Activated B cell treated with CpG ODN at 0.5 μM for 24 hours (primary cell): ENCODE data around the gene L3MBTL3. TPM values are rescaled to one million over a fixed set of nuclear protein-coding genes. Genes with fewer than 3 reads are reported as not detected.

Experiments used
- ATAC-seq: fragments of 200-7000 bp; cut with Tn5 transposase; one replicate; pipeline ENCODE4 v1.10.0; 2021; ENCODE audit warnings: low read depth, mild to moderate bottlenecking, moderate library complexity
- CTCF ChIA-PET: fragments of 350-600 bp; sonication (Branson Sonifier 250); formaldehyde crosslinking; loops from one replicate; lab custom pipeline; 2021; ENCODE audit warnings: antibody characterized with exemption; lab: Charles Lee
- POLR2A ChIA-PET: fragments of 350-600 bp; sonication (Branson Sonifier 250); formaldehyde crosslinking; loops from one replicate; lab custom pipeline; 2021; ENCODE audit warnings: antibody characterized with exemption; lab: Charles Lee
- DNase-seq: peaks from one replicate; pipeline ENCODE4 v3.0.0; 2022
- H3K27ac Mint-ChIP-seq: one replicate; pipeline ENCODE4 v1.8.0; 2020; ENCODE audit warnings: mixed read lengths
- H3K27me3 Mint-ChIP-seq: one replicate; pipeline ENCODE4 v1.8.0; 2021; ENCODE audit warnings: mixed read lengths
- H3K36me3 Mint-ChIP-seq: one replicate; pipeline ENCODE4 v1.8.0; 2021; ENCODE audit warnings: low read depth, mixed read lengths
- H3K4me1 Mint-ChIP-seq: one replicate; pipeline ENCODE4 v1.8.0; 2021; ENCODE audit warnings: mixed read lengths
- H3K4me3 Mint-ChIP-seq: one replicate; pipeline ENCODE4 v1.8.0; 2020; ENCODE audit warnings: mild to moderate bottlenecking, mixed read lengths
- H3K9me3 Mint-ChIP-seq: one replicate; pipeline ENCODE4 v1.8.0; 2020; ENCODE audit warnings: mixed read lengths
- CTCF ChIP-seq: fragments of 200-600 bp; IDR thresholded peaks from one replicate; pipeline ENCODE4 v1.8.0; 2022; ENCODE audit warnings: antibody characterized with exemption, mild to moderate bottlenecking
- intact Hi-C: fragments of 100-400 bp; cut with micrococcal nuclease; formaldehyde crosslinking; loops from one replicate; pipeline ENCODE4 v1.15.1; 2024
- total RNA-seq: library from RNA; stranded (reverse); gene quantifications from 2 replicates; pipeline ENCODE4 v1.2.3, GENCODE V29; 2022

Gene L3MBTL3
- total RNA-seq, 1 donor from 2014 or later: 30.4 TPM

GRCh38 chr6:130034378-130035146 is 16.2 kb downstream of the L3MBTL3 start:
- Mint-ChIP-seq H3K27ac (peak overlapping the region; percentile 25), H3K9me3 (no peaks in the 10 kb centered on the region), H3K27me3 (no peaks in the 10 kb centered on the region), H3K36me3 (peaks cover 30% of the 10 kb centered on the region), H3K4me3 (no peak overlapping the region), H3K4me1 (peaks cover 58% of the 10 kb centered on the region)
- DNase-seq: no peak
- TF ChIP-seq CTCF: no peak
- intact Hi-C loops: no loop called here
- CTCF ChIA-PET: no interaction called here
- POLR2A ChIA-PET: no interaction called here
- no peak for ATAC-seq

- Mint-ChIP-seq H3K4me3 (no peak overlapping the region), H3K27ac (no peak overlapping the region), H3K27me3 (no peaks in the 10 kb centered on the region), H3K36me3 (peaks cover 30% of the 10 kb centered on the region), H3K4me1 (peaks cover 63% of the 10 kb centered on the region), H3K9me3 (no peaks in the 10 kb centered on the region)
- POLR2A ChIA-PET: no interaction called here
- ATAC-seq (no peak), DNase-seq (no peak)
- intact Hi-C loops: no loop called here
- TF ChIP-seq CTCF: no peak
- CTCF ChIA-PET: no interaction called here
Measured at GRCh38 chr6:130035211-130035610, 16.8 kb downstream of the L3MBTL3 start.

GRCh38 chr6:130037207-130037811 is 18.9 kb downstream of the L3MBTL3 start:
- no peak for TF ChIP-seq CTCF
- Mint-ChIP-seq H3K4me1 (peaks cover 68% of the 10 kb centered on the region), H3K4me3 (no peak overlapping the region), H3K27ac (no peak overlapping the region), H3K27me3 (no peaks in the 10 kb centered on the region), H3K9me3 (no peaks in the 10 kb centered on the region), H3K36me3 (peaks cover 28% of the 10 kb centered on the region)
- ATAC-seq (peak; percentile 49), DNase-seq (no peak)
- ChIA-PET CTCF (interaction anchor here (0.5 to 1.4 kb wide), 6 partner anchors 9 to 834 kb away, joined by 3 to 4 read pairs (median 3); no protein-coding TSS in a partner anchor), POLR2A (no interaction called here)
- intact Hi-C loops: loop anchor here (1.0 to 2.0 kb wide), 3 partner anchors 245 to 806 kb away; no protein-coding TSS in a partner anchor

- POLR2A ChIA-PET: no interaction called here
- ATAC-seq (no peak), DNase-seq (no peak)
- H3K36me3 Mint-ChIP-seq: peaks cover 33% of the 10 kb centered on the region
- no peaks in the 10 kb centered on the region for H3K9me3 Mint-ChIP-seq
- CTCF ChIA-PET: interaction anchor here (1.2 kb wide), 1 partner anchor 444 kb away, joined by 5 read pairs; no protein-coding TSS in a partner anchor
- H3K4me1 Mint-ChIP-seq: peaks cover 33% of the 10 kb centered on the region
- H3K27me3 Mint-ChIP-seq: no peaks in the 10 kb centered on the region
- no peak for TF ChIP-seq CTCF
- intact Hi-C loops: no loop called here
- no peak overlapping the region for H3K27ac Mint-ChIP-seq
- H3K4me3 Mint-ChIP-seq: no peak overlapping the region
Measured at GRCh38 chr6:130041594-130041993, 23.2 kb downstream of the L3MBTL3 start.

- H3K27ac Mint-ChIP-seq: no peak overlapping the region
- intact Hi-C loops: no loop called here
Measured at GRCh38 chr6:130043344-130043743, 25.0 kb downstream of the L3MBTL3 start.

More at GRCh38 chr6:130043344-130043743, 25.0 kb downstream of the L3MBTL3 start:
- ChIA-PET POLR2A (no interaction called here), CTCF (no interaction called here)
- DNase-seq: no peak
- Mint-ChIP-seq H3K9me3 (no peaks in the 10 kb centered on the region), H3K36me3 (peaks cover 41% of the 10 kb centered on the region), H3K4me1 (peaks cover 22% of the 10 kb centered on the region), H3K4me3 (no peak overlapping the region), H3K27me3 (no peaks in the 10 kb centered on the region)
- TF ChIP-seq CTCF: no peak
- ATAC-seq: no peak
